ENCODE measurements around the gene PDPR.
"Not testable (repeated sequence)": the region's sequence is repeated elsewhere in the genome, so short reads cannot be mapped to it uniquely, and the experiment has no call there.

The PDPR gene

DNA sequence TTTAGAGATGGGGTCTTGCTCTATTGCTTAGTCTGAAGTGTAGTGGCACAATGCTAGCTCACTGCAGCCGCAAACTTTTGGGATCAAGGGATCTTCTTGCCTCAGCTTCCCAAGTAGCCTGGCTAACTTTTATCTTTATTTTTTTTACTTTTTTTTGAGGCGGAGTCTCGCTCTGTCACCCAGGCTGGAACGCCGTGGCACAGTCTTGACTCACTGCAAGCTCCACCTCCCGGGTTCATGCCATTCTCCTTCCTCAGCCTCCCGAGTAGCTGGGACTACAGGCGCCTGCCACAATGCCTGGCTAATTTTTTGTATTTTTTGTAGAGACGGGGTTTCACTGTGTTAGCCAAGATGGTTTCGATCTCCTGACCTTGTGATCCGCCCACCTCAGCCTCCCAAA, 12.1 kb downstream of the PDPR start:
- H3K9me3 ChIP-seq (ENCODE audit: control insufficient read depth, low read length); H3K4me3 ChIP-seq (ENCODE audit: insufficient read depth, low read depth, low read length, poor library complexity, severe bottlenecking); DNase-seq; H3K27ac ChIP-seq (ENCODE audit: insufficient read depth, low read length, poor library complexity, severe bottlenecking); H3K27me3 ChIP-seq (replicated peaks; ENCODE audit: control insufficient read depth, insufficient read depth, low read length, poor library complexity, severe bottlenecking); H3K4me1 ChIP-seq (ENCODE audit: control insufficient read depth, insufficient read depth, low read length, poor library complexity, severe bottlenecking): not testable (repeated sequence)
- peaks cover 47% of the 10 kb centered on the region for H3K36me3 ChIP-seq (ENCODE audit: control insufficient read depth, insufficient read depth, low read length)

- not testable (repeated sequence) for H3K9me3 ChIP-seq (ENCODE audit: control insufficient read depth, low read length); H3K4me3 ChIP-seq (ENCODE audit: insufficient read depth, low read depth, low read length, poor library complexity, severe bottlenecking); H3K27ac ChIP-seq (ENCODE audit: insufficient read depth, low read length, poor library complexity, severe bottlenecking); H3K27me3 ChIP-seq (replicated peaks; ENCODE audit: control insufficient read depth, insufficient read depth, low read length, poor library complexity, severe bottlenecking); DNase-seq; H3K4me1 ChIP-seq (ENCODE audit: control insufficient read depth, insufficient read depth, low read length, poor library complexity, severe bottlenecking)
- peaks cover 50% of the 10 kb centered on the region for H3K36me3 ChIP-seq (ENCODE audit: control insufficient read depth, insufficient read depth, low read length)
Observed at GRCh38 chr16:70127706-70128105, 13.6 kb downstream of the PDPR start.

DNA sequence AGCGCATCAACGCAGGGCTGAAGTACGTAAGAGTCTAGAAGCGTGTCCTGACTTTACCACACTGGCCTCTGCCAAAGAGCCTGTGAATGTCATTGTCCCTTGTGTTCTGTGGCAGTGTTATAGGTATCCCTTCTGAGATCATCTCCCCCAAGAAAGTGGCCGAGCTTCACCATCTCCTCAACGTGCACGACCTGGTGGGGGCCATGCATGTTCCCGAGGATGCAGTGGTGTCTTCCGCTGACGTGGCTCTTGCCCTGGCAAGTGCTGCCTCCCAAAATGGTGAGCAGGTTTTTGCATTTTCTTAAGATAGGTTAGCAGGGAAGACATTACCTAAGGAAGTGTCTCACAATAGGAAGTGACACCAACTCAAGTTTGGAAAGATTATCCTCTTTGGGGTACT, 14.7 kb downstream of the PDPR start:
- H3K36me3 ChIP-seq (ENCODE audit: control insufficient read depth, insufficient read depth, low read length): peaks cover 47% of the 10 kb centered on the region
- H3K9me3 ChIP-seq (ENCODE audit: control insufficient read depth, low read length); H3K27me3 ChIP-seq (replicated peaks; ENCODE audit: control insufficient read depth, insufficient read depth, low read length, poor library complexity, severe bottlenecking); H3K4me3 ChIP-seq (ENCODE audit: insufficient read depth, low read depth, low read length, poor library complexity, severe bottlenecking); H3K27ac ChIP-seq (ENCODE audit: insufficient read depth, low read length, poor library complexity, severe bottlenecking); DNase-seq; H3K4me1 ChIP-seq (ENCODE audit: control insufficient read depth, insufficient read depth, low read length, poor library complexity, severe bottlenecking): not testable (repeated sequence)

- not testable (repeated sequence) for H3K4me3 ChIP-seq (ENCODE audit: insufficient read depth, low read depth, low read length, poor library complexity, severe bottlenecking); H3K4me1 ChIP-seq (ENCODE audit: control insufficient read depth, insufficient read depth, low read length, poor library complexity, severe bottlenecking); H3K27ac ChIP-seq (ENCODE audit: insufficient read depth, low read length, poor library complexity, severe bottlenecking); H3K9me3 ChIP-seq (ENCODE audit: control insufficient read depth, low read length); H3K27me3 ChIP-seq (replicated peaks; ENCODE audit: control insufficient read depth, insufficient read depth, low read length, poor library complexity, severe bottlenecking); DNase-seq
- peaks cover 46% of the 10 kb centered on the region for H3K36me3 ChIP-seq (ENCODE audit: control insufficient read depth, insufficient read depth, low read length)
Observed at GRCh38 chr16:70135796-70136195, 21.7 kb downstream of the PDPR start.

GRCh38 chr16:70136595-70136994, 22.5 kb downstream of the PDPR start:
- DNase-seq; H3K4me1 ChIP-seq (ENCODE audit: control insufficient read depth, insufficient read depth, low read length, poor library complexity, severe bottlenecking); H3K9me3 ChIP-seq (ENCODE audit: control insufficient read depth, low read length); H3K27me3 ChIP-seq (replicated peaks; ENCODE audit: control insufficient read depth, insufficient read depth, low read length, poor library complexity, severe bottlenecking); H3K27ac ChIP-seq (ENCODE audit: insufficient read depth, low read length, poor library complexity, severe bottlenecking); H3K4me3 ChIP-seq (ENCODE audit: insufficient read depth, low read depth, low read length, poor library complexity, severe bottlenecking): not testable (repeated sequence)
- H3K36me3 ChIP-seq (ENCODE audit: control insufficient read depth, insufficient read depth, low read length): peaks cover 44% of the 10 kb centered on the region

DNA sequence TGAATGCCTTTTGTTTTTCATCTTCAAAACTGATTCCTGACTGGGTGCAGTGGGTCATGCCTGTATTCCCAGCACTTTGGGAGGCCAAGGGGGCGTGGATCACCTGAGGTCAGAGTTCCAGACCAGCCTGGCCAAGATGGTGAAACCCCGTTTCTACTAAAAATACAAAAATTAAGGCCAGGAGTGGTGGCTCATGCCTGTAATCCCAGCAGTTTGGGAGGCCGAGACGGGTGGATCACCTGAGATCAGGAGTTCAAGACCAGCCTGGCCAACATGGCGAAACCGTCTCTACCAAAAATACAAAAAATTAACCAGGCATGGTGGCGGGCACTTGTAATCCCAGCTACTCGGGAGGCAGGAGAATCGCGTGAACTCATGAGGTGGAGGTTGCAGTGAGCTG, 28.6 kb downstream of the PDPR start:
- H3K36me3 ChIP-seq (ENCODE audit: control insufficient read depth, insufficient read depth, low read length): peaks cover 22% of the 10 kb centered on the region
- H3K4me1 ChIP-seq (ENCODE audit: control insufficient read depth, insufficient read depth, low read length, poor library complexity, severe bottlenecking); H3K27me3 ChIP-seq (replicated peaks; ENCODE audit: control insufficient read depth, insufficient read depth, low read length, poor library complexity, severe bottlenecking); DNase-seq; H3K9me3 ChIP-seq (ENCODE audit: control insufficient read depth, low read length); H3K27ac ChIP-seq (ENCODE audit: insufficient read depth, low read length, poor library complexity, severe bottlenecking); H3K4me3 ChIP-seq (ENCODE audit: insufficient read depth, low read depth, low read length, poor library complexity, severe bottlenecking): not testable (repeated sequence)

DNA sequence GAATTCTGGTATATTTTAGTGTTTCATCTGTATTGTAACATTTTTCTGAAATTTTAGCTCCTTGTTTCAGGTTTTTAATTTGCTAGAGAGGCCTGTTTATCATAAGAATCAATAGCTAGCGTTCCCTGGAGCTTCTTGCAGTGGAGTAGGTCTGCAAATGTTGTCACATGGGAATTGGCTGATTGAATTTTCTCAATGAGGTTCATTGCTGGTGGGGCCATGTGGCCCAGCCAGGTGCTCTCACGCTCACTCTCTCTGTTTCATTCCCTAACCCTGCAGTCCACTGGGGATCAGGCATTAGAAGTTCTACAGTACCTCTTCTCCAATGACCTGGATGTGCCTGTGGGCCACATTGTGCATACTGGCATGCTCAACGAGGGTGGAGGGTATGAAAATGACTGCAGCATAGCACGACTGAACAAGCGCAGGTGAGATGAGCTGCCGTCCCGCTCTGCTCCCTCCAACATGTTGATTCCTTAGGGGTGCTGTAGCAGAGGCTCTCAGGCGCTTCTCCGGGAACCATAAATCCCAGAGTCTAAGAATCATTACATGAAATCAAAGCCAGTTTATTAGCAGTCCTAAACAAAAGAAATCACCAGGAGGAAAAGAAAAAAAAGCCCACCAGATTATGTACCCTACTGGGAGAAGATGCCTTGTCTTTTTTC, 29.2 kb downstream of the PDPR start:
- not testable (repeated sequence) for H3K27me3 ChIP-seq (replicated peaks; ENCODE audit: control insufficient read depth, insufficient read depth, low read length, poor library complexity, severe bottlenecking); H3K4me1 ChIP-seq (ENCODE audit: control insufficient read depth, insufficient read depth, low read length, poor library complexity, severe bottlenecking); H3K27ac ChIP-seq (ENCODE audit: insufficient read depth, low read length, poor library complexity, severe bottlenecking); DNase-seq; H3K9me3 ChIP-seq (ENCODE audit: control insufficient read depth, low read length); H3K4me3 ChIP-seq (ENCODE audit: insufficient read depth, low read depth, low read length, poor library complexity, severe bottlenecking)
- peaks cover 23% of the 10 kb centered on the region for H3K36me3 ChIP-seq (ENCODE audit: control insufficient read depth, insufficient read depth, low read length)

GRCh38 chr16:70147853-70148252, 33.7 kb downstream of the PDPR start:
- H3K36me3 ChIP-seq (ENCODE audit: control insufficient read depth, insufficient read depth, low read length): peaks cover 54% of the 10 kb centered on the region
- not testable (repeated sequence) for H3K4me1 ChIP-seq (ENCODE audit: control insufficient read depth, insufficient read depth, low read length, poor library complexity, severe bottlenecking); H3K9me3 ChIP-seq (ENCODE audit: control insufficient read depth, low read length); H3K27ac ChIP-seq (ENCODE audit: insufficient read depth, low read length, poor library complexity, severe bottlenecking); H3K27me3 ChIP-seq (replicated peaks; ENCODE audit: control insufficient read depth, insufficient read depth, low read length, poor library complexity, severe bottlenecking); DNase-seq; H3K4me3 ChIP-seq (ENCODE audit: insufficient read depth, low read depth, low read length, poor library complexity, severe bottlenecking)

DNA sequence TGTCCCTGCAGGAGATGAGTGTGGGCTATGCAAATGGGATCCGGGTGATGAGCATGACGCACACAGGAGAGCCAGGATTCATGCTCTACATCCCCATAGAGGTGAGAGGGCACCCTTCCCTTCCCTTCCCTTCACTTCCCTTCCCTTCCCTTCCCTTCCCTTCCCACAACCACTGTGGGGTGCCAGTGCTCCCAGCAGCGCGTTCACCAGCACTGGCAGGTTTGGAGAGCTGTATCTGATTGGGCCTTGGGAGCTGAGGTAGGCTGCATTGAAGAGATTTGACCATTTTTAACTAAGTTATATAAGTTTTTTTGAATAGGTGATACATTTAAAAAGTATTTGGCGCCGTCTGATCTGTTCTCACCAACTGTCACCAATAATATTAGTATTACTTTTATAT, 34.3 kb downstream of the PDPR start:
- H3K9me3 ChIP-seq (ENCODE audit: control insufficient read depth, low read length); H3K27me3 ChIP-seq (replicated peaks; ENCODE audit: control insufficient read depth, insufficient read depth, low read length, poor library complexity, severe bottlenecking); H3K4me1 ChIP-seq (ENCODE audit: control insufficient read depth, insufficient read depth, low read length, poor library complexity, severe bottlenecking); DNase-seq; H3K4me3 ChIP-seq (ENCODE audit: insufficient read depth, low read depth, low read length, poor library complexity, severe bottlenecking); H3K27ac ChIP-seq (ENCODE audit: insufficient read depth, low read length, poor library complexity, severe bottlenecking): not testable (repeated sequence)
- H3K36me3 ChIP-seq (ENCODE audit: control insufficient read depth, insufficient read depth, low read length): peaks cover 55% of the 10 kb centered on the region

DNA sequence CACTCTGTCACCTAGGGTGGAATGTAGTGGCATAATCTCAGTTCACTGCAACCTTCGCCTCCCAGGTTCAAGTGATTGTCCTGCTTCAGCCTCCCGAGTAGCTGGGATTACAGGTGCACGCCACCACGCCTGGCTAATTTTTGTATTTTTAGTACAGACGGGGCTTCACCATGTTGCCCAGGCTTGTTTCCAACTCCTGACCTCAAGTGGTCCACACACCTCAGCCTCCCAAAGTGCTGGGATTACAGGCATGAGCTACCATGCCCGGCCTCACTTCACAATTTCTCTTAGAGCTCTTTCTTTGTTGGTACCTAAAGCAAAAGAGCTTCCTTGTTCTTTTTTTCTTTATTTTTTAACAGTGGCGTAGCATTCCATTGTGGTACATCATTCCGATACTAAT, 35.2 kb downstream of the PDPR start:
- not testable (repeated sequence) for H3K4me1 ChIP-seq (ENCODE audit: control insufficient read depth, insufficient read depth, low read length, poor library complexity, severe bottlenecking); DNase-seq; H3K27me3 ChIP-seq (replicated peaks; ENCODE audit: control insufficient read depth, insufficient read depth, low read length, poor library complexity, severe bottlenecking); H3K4me3 ChIP-seq (ENCODE audit: insufficient read depth, low read depth, low read length, poor library complexity, severe bottlenecking); H3K9me3 ChIP-seq (ENCODE audit: control insufficient read depth, low read length); H3K27ac ChIP-seq (ENCODE audit: insufficient read depth, low read length, poor library complexity, severe bottlenecking)
- peaks cover 54% of the 10 kb centered on the region for H3K36me3 ChIP-seq (ENCODE audit: control insufficient read depth, insufficient read depth, low read length)
